Forelimb muscle (tissue), 1 donor: ENCODE data around the gene ATP6V0D1. TPM values are rescaled to one million over a fixed set of nuclear protein-coding genes. Genes with fewer than 3 reads are reported as not detected.

ENCODE experiments used
- DNase-seq: peaks from one replicate; pipeline ENCODE4 v3.0.0-alpha.2; 2013; ENCODE audit warnings: low read depth
- polyA plus RNA-seq: library from polyadenylated mRNA; unstranded; fragments of 120-200 nt; gene quantifications from one replicate; pipeline ENCODE4 v1.2.1, GENCODE V29; 2013; ENCODE audit not compliant: insufficient read length

ATP6V0D1 gene
- polyA plus RNA-seq, 1 donor: 61.4 TPM

DNA sequence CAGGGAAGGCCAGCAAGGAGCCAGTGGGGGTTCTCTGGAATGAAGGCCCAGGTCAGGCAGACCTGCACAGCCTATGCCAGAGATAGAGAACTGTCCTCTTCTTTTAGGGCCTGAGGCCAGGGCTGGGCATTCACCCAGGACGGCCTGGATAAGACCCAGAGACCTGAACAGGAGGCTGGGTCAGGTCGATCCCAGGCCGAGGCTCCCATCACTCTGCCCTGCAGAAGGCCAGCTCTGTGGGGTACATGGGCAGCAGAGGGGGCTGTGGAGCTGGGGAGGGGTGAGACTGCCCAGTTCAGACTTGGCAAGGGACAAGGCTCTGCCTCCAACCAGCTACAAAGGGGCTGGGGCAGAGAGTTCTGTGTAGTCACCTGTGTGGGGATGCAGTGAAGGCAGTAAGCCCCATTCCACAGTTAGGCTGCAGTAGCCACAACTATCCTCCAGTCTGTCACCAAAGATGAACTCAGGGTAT lies 35.5 kb downstream of the ATP6V0D1 start:
- DNase-seq: no peak

DNA sequence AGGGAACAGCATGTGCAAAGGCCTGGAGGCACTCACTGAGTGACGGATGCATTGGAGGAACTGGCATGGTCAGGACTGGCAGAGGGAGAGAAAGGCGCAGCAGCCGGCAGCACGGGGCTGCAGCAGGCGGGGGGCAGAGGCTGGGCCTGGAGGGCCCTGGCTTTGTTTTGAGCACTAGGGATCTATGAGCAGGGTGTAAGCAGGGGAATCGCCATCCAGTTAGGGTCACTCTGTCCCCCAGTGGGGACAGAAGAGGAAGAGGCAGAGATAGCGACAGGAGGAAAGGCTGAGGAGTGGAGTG lies 35.9 kb downstream of the ATP6V0D1 start:
- no peak for DNase-seq

DNA sequence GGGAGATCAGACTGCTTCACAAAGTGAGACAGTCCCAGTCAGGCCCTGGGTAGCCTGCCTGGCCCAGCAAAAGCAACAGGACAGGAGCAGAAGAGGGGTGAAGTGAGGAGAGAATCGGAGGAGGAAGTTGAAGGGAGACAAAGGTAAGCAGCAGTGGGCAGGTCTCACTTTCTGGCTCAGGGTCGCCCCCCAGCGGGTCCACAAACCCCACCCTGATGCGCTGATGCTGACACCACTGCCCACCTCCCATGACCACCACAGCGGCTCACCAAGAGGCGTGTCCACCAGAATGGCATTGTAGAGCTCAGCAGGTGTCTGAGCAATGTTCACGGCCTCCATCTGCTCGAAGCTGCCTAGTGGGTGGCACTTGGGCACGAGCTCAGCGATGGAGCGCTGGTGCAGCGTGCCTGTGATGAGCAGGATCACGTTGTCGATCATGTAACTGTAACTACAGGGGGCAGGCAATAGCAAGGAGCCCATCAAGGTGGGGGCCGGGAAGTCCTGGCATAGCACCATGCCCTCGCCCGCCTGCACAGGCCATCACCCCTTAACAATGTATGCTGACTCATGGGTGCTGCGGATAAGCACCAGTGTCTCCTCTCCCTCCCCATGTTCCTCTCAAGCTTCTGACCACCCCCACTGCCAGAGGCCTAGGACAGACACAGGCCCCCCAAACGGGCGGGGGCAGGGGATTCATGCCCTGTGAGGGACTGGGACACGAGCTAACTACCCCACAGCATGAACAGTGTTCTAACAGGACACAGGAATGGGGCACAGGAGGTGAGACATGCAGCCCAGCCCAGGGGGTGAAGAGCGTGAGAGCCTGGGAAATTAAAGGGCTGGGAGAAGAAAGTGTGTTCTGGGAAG lies 36.5 kb downstream of the ATP6V0D1 start:
- DNase-seq: no peak

DNA sequence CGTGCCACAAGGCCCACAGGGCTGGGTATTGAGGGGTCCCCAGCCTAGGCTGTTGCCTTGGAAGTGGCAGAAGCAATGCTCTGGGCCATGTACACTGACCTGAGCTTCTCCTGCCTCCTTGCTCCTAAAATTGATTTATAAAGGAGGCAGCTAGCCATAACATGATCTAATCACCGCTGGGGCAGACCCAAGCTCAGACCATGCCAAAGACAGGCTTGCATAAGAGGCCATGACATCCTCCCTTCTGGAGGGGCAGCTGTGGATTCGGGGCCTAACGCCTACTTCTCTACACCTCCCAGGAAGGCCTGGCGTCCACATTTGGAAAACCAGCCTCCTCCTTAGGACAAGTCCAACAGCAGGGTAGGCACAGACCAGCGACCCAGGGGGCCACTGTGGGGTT lies 37.7 kb downstream of the ATP6V0D1 start:
- no peak for DNase-seq

DNA sequence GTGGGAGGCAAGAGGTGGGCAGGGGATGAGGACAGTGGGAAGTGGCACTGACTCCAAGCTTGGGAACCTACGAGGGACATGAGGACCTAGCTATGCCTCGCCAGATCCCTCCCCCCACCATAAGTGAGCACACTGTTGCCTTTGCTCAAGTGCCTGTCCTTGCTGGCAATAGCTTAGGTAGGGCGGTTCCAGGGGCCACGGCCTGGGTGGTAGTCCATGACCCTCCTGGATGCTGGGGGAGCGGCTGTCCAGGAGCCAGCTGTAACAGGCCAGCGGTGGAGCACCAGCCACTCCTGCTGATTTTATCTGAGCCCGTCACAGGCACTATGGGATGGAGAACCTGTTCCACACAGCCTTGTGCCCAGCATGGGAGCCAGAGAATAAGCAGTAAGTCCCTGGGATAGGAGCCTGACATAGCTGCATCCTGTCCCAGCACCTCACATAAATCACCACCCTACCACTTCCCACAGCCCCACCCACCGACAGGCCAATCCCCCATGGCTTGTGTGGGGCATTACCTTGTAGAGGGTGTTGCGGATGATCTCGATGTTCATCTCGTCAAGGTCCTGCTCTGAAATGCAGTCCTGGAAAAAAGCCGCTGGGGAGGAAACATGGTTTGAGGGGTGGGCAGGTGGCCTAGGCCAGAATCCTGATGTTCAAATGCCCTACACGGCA lies 38.2 kb downstream of the ATP6V0D1 start:
- DNase-seq: no peak

DNA sequence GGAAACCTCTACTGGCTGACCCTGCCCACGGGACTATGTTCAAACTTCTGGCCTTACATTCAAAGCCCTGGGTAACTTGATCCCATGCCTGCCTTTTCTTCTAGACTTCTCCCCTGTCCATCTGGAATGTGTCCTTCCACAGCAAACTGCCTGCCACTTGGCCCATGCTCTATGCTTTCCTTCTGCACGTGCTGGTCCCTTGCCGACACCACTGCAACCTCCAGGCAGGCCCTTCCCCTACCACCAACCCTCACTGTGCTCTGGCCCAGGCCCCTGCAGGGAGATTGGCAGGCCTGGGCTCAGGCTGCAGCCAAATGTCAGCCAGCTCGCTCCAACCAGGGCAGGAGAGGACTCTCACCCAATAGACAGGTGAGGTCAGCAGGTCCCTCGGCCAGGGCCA lies 39.0 kb downstream of the ATP6V0D1 start:
- no peak for DNase-seq

DNA sequence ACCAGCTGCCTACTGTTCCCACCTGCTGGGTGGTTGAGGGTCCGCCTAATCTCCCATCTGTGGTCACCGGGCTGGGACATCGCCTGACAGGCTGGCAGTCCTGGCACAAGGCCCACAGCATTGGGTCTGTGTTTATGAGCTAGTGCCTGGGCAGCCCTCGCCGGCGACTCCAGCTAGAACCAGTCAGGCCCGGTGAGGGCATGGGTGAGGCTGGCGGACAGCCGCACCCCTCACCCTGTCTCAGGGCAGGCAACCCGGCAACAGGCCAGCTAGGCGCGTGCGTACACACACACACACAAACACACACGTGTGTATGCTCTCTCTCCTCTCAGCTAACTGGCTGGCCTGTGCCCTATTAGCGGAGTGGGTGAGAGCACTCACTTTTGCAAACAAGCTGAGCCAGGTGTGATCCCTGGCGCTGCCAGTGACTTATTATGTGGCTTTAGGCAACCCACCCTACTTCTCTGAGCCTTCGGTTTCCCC lies 39.6 kb downstream of the ATP6V0D1 start:
- no peak for DNase-seq

DNA sequence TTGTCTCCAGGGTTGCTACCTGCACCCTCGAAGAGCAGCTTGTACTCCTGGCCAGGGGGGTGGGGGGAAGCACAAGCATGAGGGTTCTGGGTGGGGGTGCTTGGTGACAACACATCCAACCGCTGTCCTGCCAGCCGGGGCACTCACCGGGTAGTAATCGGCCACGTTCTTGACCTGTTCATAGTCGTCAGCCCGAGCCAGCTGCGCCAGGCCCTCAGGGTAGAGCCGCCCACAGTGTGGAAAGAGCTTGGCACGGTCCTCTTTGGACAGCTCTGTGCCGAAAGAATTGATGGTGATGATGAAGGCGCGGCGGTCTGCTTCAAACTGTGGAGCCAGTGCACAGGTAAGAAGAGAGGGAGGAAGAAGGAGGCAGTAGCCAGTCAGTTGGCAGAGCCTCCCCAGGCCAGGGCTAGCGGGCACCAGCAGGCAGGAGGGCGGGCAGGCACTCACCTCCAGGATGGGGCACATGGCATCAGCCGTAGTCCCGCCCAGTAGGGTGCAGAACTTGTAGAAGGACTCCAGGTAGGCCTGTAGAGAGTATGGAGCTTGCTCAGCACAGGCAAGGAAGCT lies 42.0 kb downstream of the ATP6V0D1 start:
- DNase-seq: no peak

DNA sequence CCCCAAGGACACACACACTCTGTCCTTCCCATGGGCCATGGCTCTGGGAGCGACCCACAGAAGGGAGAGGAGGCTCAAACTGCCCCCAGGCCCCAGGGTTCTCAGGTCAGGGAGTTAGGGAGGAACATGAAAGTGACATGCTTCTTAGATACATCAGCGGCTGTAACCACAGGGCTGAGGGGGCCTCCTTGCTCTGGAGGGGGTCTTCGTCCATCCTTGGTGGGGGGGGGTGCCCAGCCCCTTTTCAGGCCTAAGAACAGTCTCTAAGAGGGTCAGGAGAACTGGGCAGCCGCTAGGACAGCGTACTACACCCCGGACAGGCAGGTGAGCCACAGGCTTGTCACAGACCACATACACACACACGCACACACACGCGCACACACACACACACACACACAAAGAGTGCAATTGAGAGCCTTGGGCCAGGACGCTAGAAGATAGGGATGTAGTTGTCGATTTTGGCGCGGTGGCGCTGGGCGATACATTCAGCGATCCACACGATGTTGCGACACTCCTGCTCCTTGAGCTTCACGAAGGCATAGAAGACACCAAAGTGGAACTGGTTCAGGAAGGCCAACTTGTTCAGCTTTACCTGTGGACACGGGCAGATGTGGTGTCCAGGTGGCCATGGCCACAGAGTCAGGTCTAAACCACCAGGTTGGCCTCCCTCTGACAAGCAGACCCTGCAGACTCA lies 42.7 kb downstream of the ATP6V0D1 start:
- no peak for DNase-seq

DNA sequence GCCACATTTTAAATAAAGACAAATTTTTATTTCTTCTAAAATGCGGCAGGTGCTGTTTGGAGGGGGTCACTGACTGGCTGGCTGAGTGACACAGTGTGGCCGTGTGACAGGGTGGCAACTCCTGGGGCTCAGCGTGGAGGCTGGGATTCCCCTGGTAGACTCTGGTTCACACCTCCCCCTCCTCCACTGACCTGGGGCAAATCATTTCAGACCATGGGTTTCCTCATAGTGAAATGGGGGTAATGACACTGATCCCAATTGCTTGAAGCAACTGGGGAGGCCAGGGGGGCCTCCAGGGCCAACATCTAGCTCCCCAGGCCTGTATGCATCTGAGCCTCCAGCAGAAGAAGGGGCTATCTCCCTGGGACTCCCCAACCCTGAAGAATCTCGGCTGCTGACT lies 43.4 kb downstream of the ATP6V0D1 start:
- DNase-seq: no peak

DNA sequence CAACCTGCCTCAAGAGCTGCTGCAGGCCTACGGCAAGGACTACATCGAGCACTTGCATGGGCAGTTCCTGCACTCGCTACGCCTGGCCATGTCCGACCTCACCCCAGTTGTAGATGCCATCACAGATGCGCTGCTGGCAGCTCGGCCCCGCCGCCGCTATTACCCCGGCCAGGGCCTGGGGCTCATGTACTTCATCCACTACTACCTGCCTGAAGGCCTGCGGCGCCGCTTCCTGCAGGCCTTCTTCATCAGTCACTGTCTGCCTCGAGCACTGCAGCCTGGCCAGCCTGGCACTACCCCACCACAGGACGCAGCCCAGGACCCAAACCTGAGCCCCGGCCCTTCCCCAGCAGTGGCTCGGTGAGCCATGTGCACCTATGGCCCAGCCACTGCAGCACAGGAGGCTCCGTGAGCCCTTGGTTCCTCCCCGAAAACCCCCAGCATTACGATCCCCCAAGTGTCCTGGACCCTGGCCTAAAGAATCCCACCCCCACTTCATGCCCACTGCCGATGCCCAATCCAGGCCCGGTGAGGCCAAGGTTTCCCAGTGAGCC lies 44.2 kb downstream of the ATP6V0D1 start:
- DNase-seq: no peak

DNA sequence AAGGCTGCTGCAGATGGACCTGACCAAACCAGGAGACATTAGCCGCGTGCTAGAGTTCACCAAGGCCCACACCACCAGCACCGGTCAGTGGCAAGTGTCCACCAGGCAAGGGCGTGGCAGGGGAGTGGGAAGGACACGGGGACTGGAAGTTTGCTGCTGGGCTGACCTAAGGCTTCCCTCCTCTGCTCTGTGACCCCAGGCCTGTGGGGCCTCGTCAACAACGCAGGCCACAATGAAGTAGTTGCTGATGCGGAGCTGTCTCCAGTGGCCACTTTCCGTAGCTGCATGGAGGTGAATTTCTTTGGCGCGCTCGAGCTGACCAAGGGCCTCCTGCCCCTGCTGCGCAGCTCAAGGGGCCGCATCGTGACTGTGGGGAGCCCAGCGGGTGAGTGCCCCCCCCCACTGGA lies 45.2 kb downstream of the ATP6V0D1 start:
- no peak for DNase-seq

DNA sequence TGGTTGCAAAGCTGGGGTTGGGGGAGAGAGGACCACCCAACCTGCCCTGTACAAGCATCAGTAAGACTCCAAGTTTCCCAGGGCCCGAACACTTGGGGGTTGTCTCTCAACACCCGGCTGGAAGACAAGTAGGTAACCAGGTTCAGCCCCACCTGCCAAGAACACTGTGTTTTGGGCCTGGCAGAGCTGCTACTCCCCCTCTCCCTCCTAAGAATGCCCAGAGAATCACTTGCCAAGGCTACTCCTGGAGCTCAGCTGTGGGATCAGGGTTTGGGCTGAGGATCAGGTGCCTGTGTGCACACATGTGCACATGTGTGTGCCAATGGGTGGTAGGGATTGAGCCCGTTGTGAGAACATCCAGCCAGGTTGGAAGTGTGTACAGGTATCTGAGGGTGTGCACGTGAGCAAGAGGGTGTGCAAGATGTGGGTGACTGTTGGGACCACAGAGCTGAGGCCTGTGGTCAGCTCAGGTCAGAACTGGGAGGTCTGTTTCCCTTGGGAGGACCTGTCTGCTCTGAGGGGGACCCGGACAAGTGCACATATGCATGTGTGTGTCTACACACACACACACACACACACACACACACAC lies 47.7 kb downstream of the ATP6V0D1 start:
- DNase-seq: no peak

DNA sequence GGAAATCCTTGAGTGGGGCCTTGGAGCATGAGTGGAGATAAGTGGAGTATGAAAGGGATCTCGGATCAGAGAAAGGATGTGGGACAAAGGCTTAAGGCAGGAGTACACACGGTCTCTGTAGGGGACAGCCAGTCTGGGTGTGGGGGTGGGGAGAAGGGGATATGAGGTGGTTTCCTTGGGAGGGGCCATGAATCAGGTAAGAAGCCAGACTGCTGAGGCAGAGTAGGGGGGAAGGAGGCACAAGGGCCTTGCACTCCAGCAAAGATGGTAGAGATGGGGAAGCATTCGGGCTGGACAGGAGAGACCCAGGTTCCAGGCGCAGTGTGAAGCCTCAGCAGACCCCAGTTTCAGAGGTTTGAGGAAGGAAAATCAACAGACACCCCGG lies 48.5 kb downstream of the ATP6V0D1 start:
- DNase-seq: no peak

DNA sequence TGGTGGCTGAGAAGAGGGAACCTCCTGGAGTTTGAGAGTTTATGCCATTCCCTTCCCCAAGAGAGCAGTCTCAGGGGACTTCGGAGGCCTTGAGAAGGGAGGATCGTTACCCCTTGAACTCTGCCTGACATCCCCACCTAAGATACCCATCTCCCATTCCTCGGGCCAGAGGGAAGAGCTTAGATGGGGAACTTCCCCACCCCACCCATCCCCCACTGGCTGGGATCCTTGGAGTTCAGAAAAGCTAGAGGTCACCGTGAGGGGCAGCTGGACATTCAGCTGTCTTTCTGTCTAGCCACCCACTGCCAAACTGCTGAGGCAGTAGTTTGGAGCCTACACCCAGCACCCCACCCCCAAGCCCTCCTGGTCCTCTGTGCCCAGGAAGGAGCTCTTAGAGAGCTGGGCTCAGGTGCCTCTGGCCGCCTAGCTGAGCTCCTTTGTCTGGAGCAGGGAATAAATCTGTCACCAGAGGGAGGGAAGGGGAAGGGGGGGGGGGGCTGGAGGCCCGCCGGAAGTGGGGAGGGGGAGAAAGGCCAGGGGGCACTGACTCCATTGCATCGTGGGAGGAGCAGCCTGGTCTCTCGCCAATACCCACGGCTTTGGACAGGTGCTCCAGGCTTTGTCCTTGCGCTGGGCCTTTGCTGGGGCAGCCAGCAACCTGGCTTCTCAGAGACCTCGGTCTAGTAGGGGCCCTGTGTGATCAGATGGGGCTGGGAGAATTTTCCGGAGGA lies 49.0 kb downstream of the ATP6V0D1 start:
- no peak for DNase-seq

DNA sequence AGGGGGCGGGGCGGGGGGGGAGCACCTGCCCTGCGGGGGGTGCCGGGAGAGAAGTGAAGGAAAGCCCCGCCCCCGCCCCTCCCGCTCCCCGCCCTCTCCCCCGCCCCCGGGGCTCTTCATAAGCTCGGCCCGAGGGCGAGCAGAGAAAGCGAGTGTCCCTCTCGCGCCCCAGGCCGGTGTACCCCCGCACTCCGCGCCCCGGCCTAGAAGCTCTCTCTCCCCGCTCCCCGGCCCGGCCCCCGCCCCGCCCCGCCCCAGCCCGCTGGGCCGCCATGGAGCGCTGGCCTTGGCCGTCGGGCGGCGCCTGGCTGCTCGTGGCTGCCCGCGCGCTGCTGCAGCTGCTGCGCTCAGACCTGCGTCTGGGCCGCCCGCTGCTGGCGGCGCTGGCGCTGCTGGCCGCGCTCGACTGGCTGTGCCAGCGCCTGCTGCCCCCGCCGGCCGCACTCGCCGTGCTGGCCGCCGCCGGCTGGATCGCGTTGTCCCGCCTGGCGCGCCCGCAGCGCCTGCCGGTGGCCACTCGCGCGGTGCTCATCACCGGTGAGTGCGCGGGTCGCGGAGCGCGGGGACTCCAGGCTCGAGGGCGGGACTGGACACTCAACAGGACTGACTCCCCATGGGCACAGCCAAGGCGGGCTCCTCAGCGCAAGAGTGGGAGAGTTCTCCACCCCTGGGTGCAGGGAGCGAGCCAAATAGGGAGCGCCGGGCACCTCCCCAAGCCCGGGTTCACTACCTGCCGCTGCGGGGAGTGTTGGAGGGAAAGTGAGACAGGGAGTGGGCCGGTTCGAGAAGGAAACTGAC lies 49.8 kb downstream of the ATP6V0D1 start, which contains the start of gene HSD11B2:
HSD11B2 (plus strand) TSS at position 145 of the 798 bp plus-strand sequence; CDS start at position 273, 128 bp downstream.
- DNase-seq: no peak

DNA sequence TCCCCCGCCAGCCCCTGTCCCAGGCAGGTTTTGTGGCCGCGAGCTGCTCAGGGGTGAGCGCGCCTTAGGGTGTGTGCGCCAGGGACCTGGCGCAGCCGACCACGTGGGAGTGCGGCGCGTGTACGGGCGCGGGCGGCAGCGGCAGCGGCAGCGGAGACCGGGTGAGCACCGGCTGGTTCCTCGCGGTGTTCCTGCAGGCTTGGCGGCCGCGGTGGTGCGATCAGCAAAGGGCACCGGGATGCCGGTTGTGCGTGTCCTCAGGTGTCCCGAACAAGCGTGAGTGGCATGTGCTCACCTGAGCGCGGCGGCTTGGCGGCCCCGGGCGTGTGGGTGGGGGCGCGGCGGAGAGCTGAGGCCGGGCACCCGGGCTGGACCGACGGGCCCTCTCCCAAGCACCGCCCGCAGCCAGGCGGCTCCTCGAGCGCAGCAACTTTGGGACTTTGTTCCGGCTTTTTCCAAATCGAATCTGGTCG lies 50.4 kb downstream of the ATP6V0D1 start:
- DNase-seq: no peak

DNA sequence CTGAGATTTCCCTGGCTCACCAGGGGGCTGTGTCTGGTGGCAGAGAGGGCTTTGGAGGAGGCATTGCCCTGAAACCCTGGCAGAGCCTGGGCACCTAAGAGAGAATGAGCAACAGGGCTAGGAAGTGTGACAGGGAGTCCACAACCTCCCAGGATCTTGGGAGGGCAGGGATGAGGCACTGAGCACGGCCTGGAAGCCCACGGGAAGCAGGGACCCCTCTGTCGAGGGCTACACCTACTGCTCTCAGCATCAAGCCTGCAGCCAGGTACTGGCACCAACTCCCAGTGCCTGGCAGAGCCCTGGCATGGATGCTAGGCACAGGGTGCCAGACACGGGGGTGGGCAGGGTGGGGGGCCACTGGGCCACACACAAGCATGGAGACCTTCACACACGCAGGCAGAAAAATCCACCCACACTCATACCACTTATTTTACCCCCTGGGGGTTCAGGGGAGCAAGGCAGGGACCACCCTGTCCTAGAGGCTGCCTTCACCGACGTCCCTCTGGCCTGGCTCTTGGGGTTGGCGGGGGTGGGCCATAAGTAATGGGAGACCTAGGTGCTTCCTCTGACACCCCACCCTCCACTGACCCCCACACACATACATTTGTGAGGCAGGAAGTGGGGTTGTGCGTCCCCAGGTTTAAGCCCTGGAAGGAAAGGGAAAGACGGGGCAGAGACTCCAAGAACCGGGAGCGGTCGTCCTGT lies 51.0 kb downstream of the ATP6V0D1 start:
- no peak for DNase-seq
